Panc1 (cell line): ENCODE data around the gene OSBPL1A. TPM values are rescaled to one million over a fixed set of nuclear protein-coding genes. Genes with fewer than 3 reads are reported as not detected.

ENCODE experiments used
- ATAC-seq: fragments of 200-7000 bp; cut with Tn5 transposase; 2 replicates; pipeline ENCODE4 v1.9.1; 2020; ENCODE audit warnings: mild to moderate bottlenecking, moderate library complexity
- BruUV-seq: library from RNA; stranded (reverse); fragments of 400-500 nt; replicated peaks from 2 replicates; lab custom pipeline; 2021; lab: Mats Ljungman, UMichigan
- CTCF ChIA-PET: fragments of 300-600 bp; sonication (Branson Sonifier 250); formaldehyde crosslinking; loops from one replicate; lab custom pipeline; 2022; ENCODE audit warnings: antibody characterized with exemption; lab: Charles Lee
- POLR2A ChIA-PET: fragments of 300-600 bp; sonication (Branson Sonifier 250); formaldehyde crosslinking; loops from one replicate; lab custom pipeline; 2022; ENCODE audit warnings: antibody characterized with exemption; lab: Charles Lee
- DNase-seq: peaks from one replicate; pipeline ENCODE4 v3.0.0-alpha.2; 2010; ENCODE audit warnings: low read depth, low spot score
- H3K27ac ChIP-seq: 2 replicates; pipeline ENCODE4 v1.5.1; 2011; ENCODE audit warnings: mild to moderate bottlenecking, low read length, inconsistent platforms
- H3K27me3 ChIP-seq: fragments of 200-500 bp; sonication (Bioruptor generic); 2 replicates; pipeline ENCODE4 v1.6.0; 2014; ENCODE audit warnings: low read length, inconsistent platforms; ENCODE audit not compliant: control insufficient read depth, insufficient read depth
- H3K36me3 ChIP-seq: fragments of 200-500 bp; sonication (Bioruptor generic); 2 replicates; pipeline ENCODE4 v1.5.1; 2014; ENCODE audit warnings: inconsistent platforms, mild to moderate bottlenecking, low read length, moderate library complexity; ENCODE audit not compliant: control insufficient read depth, insufficient read depth
- H3K4me1 ChIP-seq: 2 replicates; pipeline ENCODE4 v1.5.1; 2011; ENCODE audit warnings: inconsistent platforms, mild to moderate bottlenecking, low read length, moderate library complexity; ENCODE audit not compliant: control insufficient read depth, insufficient read depth
- H3K4me3 ChIP-seq, 2 experiments: 2 replicates each; pipeline ENCODE4 v1.5.1; 2011 to 2012; ENCODE audit warnings: low read depth in 2 of 2, low read length in 2 of 2, mild to moderate bottlenecking in 2 of 2, inconsistent platforms in 1 of 2, moderate library complexity in 1 of 2
- H3K9me3 ChIP-seq: fragments of 200-500 bp; sonication (Bioruptor generic); 2 replicates; pipeline ENCODE4 v1.5.1; 2014; ENCODE audit warnings: low read depth, mild to moderate bottlenecking, inconsistent platforms, low read length, moderate library complexity; ENCODE audit not compliant: control insufficient read depth, insufficient read depth
- CTCF ChIP-seq: fragments of 450-650 bp; IDR thresholded peaks from 2 replicates; pipeline ENCODE4 v1.5.1; 2017; ENCODE audit warnings: mild to moderate bottlenecking
- POLR2AphosphoS5 ChIP-seq: IDR thresholded peaks from 2 replicates; pipeline ENCODE4 v1.6.1; 2012; ENCODE audit warnings: mild to moderate bottlenecking, low read depth, low read length, moderate library complexity
- REST ChIP-seq, 2 experiments: IDR thresholded peaks; 2 replicates each; pipeline ENCODE4 v1.6.1; 2011 to 2012; ENCODE audit warnings: low read depth in 2 of 2, control low read depth in 1 of 2, low read length in 1 of 2, mild to moderate bottlenecking in 1 of 2, moderate library complexity in 1 of 2; ENCODE audit not compliant: insufficient read depth in 1 of 2
- SIN3A ChIP-seq: IDR thresholded peaks from 2 replicates; pipeline ENCODE4 v1.6.1; 2012; ENCODE audit warnings: low read depth, mild to moderate bottlenecking, low read length, moderate library complexity, borderline replicate concordance; ENCODE audit not compliant: insufficient read depth
- TCF7L2 ChIP-seq: IDR thresholded peaks from 2 replicates; pipeline ENCODE4 v1.6.1; 2011; ENCODE audit warnings: mild to moderate bottlenecking, low read depth, low read length, inconsistent platforms
- in situ Hi-C: cut with HindIII; loops from 2 replicates; pipeline ENCODE4 v1.10.0; 2016; ENCODE audit warnings: low sequenced_read_pairs, low pct_unique_long_range_greater_than_20kb
- intact Hi-C: fragments of 100-400 bp; cut with micrococcal nuclease; formaldehyde crosslinking; loops from one replicate; pipeline ENCODE4 v1.10.0; 2022; ENCODE audit not compliant: unreplicated experiment
- total RNA-seq: library from RNA; stranded (reverse); gene quantifications from one replicate; pipeline ENCODE4 v1.2.1, GENCODE V29; 2021; ENCODE audit not compliant: unreplicated experiment

OSBPL1A gene
- total RNA-seq, 1 experiment from 2014 or later, result 50.5 TPM

- TF ChIP-seq SIN3A, result no peak
- no peak for TF ChIP-seq POLR2AphosphoS5
- TF ChIP-seq CTCF, result no peak
- TF ChIP-seq REST (IDR thresholded peaks at IDR 0.05; ENCODE audit: insufficient read depth in 1 of 2, low read depth in 2 of 2, low read length in 1 of 2), result peak in 1 of 2 experiments; percentile 53; a peak in 2 of 4 replicates
- no peak for TF ChIP-seq TCF7L2
- ChIA-PET POLR2A (no interaction called here), CTCF (no interaction called here)
- Histone ChIP-seq H3K9me3 (no peaks in the 10 kb centered on the region), H3K4me1 (no peaks in the 10 kb centered on the region), H3K27me3 (no peaks in the 10 kb centered on the region), H3K4me3 (no peak overlapping the region), H3K36me3 (no peaks in the 10 kb centered on the region), H3K27ac (no peak overlapping the region)
- intact Hi-C loops, result no loop called here
- BruUV-seq, result no TSS peak
- DNase-seq (no peak), ATAC-seq (no peak)
- in situ Hi-C loops, result no loop called here
Observed at GRCh38 chr18:24254071-24254470, 143.6 kb downstream of the OSBPL1A start.

- ATAC-seq, result no peak
- H3K27me3 ChIP-seq, result no peaks in the 10 kb centered on the region
- no peaks in the 10 kb centered on the region for H3K9me3 ChIP-seq
- H3K27ac ChIP-seq, result no peak overlapping the region
- no peak overlapping the region for H3K4me3 ChIP-seq
- no peak for DNase-seq
- intact Hi-C loops (no loop called here), in situ Hi-C loops (no loop called here)
- ChIA-PET CTCF (no interaction called here), POLR2A (no interaction called here)
- H3K4me1 ChIP-seq, result no peaks in the 10 kb centered on the region
- TF ChIP-seq SIN3A (no peak), POLR2AphosphoS5 (no peak)
- no peaks in the 10 kb centered on the region for H3K36me3 ChIP-seq
- BruUV-seq, result no TSS peak
Observed at GRCh38 chr18:24249716-24250115, 147.9 kb downstream of the OSBPL1A start.

GRCh38 chr18:24248359-24248758, 149.3 kb downstream of the OSBPL1A start:
- ATAC-seq, result no peak
- no TSS peak for BruUV-seq
- POLR2A ChIA-PET, result no interaction called here

More at GRCh38 chr18:24248359-24248758, 149.3 kb downstream of the OSBPL1A start:
- Histone ChIP-seq H3K27ac (no peak overlapping the region), H3K27me3 (no peaks in the 10 kb centered on the region), H3K9me3 (no peaks in the 10 kb centered on the region), H3K4me1 (no peaks in the 10 kb centered on the region), H3K36me3 (no peaks in the 10 kb centered on the region), H3K4me3 (no peak overlapping the region)
- CTCF ChIA-PET, result interaction anchor here (0.6 kb wide), 1 partner anchor 290 kb away, joined by 3 read pairs; no protein-coding TSS in a partner anchor
- no peak for TF ChIP-seq POLR2AphosphoS5
- no peak for TF ChIP-seq SIN3A
- TF ChIP-seq REST (IDR thresholded peaks at IDR 0.05; ENCODE audit: insufficient read depth in 1 of 2, low read depth in 2 of 2, low read length in 1 of 2), result no peak
- TF ChIP-seq TCF7L2, result no peak
- TF ChIP-seq CTCF, result no peak
- in situ Hi-C loops, result no loop called here
- DNase-seq, result no peak
- intact Hi-C loops, result no loop called here
